Lung (tissue), 12 donors: ENCODE measurements around the gene AFAP1. TPM values are rescaled to one million over a fixed set of nuclear protein-coding genes. Genes with fewer than 3 reads are reported as not detected.

ENCODE experiments used
- ATAC-seq: fragments of 200-7000 bp; cut with Tn5 transposase; one replicate; pipeline ENCODE4 v1.9.1; 2020; ENCODE audit warnings: moderate number of reproducible peaks; ENCODE audit not compliant: insufficient read depth, low FRiP score
- DNase-seq, 3 donors: peaks; one replicate each; pipeline ENCODE4 v3.0.0-alpha.2; 2013 to 2017
- H3K27ac ChIP-seq, 2 donors: one replicate each; pipeline ENCODE4 v1.5.1; 2013; ENCODE audit warnings: mild to moderate bottlenecking in 2 of 2, moderate library complexity in 2 of 2, control low read depth in 1 of 2, inconsistent platforms in 1 of 2, low read depth in 1 of 2, low read length in 1 of 2
- H3K27me3 ChIP-seq, 3 donors: one replicate each; pipeline ENCODE4 v1.5.1; 2013; ENCODE audit warnings: low read length in 2 of 3; ENCODE audit not compliant: control insufficient read depth in 3 of 3, insufficient read depth in 3 of 3
- H3K36me3 ChIP-seq, 4 donors: one replicate each; pipeline ENCODE4 v1.5.1; 2013; ENCODE audit warnings: low read length in 4 of 4, mild to moderate bottlenecking in 1 of 4, moderate library complexity in 1 of 4; ENCODE audit not compliant: control insufficient read depth in 4 of 4, insufficient read depth in 4 of 4
- H3K4me1 ChIP-seq, 5 donors: one replicate each; pipeline ENCODE4 v1.5.1; 2013; ENCODE audit warnings: low read length in 5 of 5, mild to moderate bottlenecking in 2 of 5, moderate library complexity in 1 of 5; ENCODE audit not compliant: control insufficient read depth in 5 of 5, insufficient read depth in 5 of 5
- H3K4me3 ChIP-seq: one replicate; pipeline ENCODE4 v1.5.1; 2013; ENCODE audit warnings: mild to moderate bottlenecking, control low read depth, moderate library complexity
- H3K9ac ChIP-seq, 2 donors: one replicate each; pipeline ENCODE4 v1.5.1; 2013; ENCODE audit warnings: low read length in 2 of 2, control low read depth in 1 of 2; ENCODE audit not compliant: insufficient read depth in 1 of 2
- H3K9me3 ChIP-seq, 4 donors: one replicate each; pipeline ENCODE4 v1.5.1; 2013; ENCODE audit warnings: low read length in 3 of 4, mild to moderate bottlenecking in 1 of 4, moderate library complexity in 1 of 4; ENCODE audit not compliant: control insufficient read depth in 4 of 4, insufficient read depth in 3 of 4
- WGBS, 2 donors: extraction: QIAGEN DNeasy Blood & Tissue Kit; methylation state at CpG; one replicate each; pipeline ENCODE4 v1.1.7; 2013; 5-methylcytosine and 5-hydroxymethylcytosine counted together
- polyA plus RNA-seq, 2 donors: library from polyadenylated mRNA; stranded (reverse); fragments of 200-250 nt; gene quantifications; one replicate each; pipeline ENCODE4 v1.2.1, GENCODE V29; 2013
- total RNA-seq, 2 donors: library from RNA; depleted of rRNA in 1 of 2; stranded (reverse); fragments of >200 nt in 1 of 2; gene quantifications; one replicate each; pipeline ENCODE4 v1.2.1, GENCODE V29; 2014 to 2021
- TF ChIP-seq, protein P1 (sequence below): IDR thresholded peaks from 2 replicates; pipeline ENCODE4 v1.5.1; 2012; ENCODE audit warnings: mild to moderate bottlenecking; ENCODE audit errors: control extremely low read depth, extremely low read depth
- donor health status: control.
- donor health status: control.
- donor health status: Bipolar disorder and iron deficiency.
- donor health status: healthy.
- donor health status: DM: yes; HTN: yes; CAD: no.

AFAP1 gene
- total and polyA plus RNA-seq, 4 donors, result 5.3 to 34.1 (median 12.3) TPM

DNA sequence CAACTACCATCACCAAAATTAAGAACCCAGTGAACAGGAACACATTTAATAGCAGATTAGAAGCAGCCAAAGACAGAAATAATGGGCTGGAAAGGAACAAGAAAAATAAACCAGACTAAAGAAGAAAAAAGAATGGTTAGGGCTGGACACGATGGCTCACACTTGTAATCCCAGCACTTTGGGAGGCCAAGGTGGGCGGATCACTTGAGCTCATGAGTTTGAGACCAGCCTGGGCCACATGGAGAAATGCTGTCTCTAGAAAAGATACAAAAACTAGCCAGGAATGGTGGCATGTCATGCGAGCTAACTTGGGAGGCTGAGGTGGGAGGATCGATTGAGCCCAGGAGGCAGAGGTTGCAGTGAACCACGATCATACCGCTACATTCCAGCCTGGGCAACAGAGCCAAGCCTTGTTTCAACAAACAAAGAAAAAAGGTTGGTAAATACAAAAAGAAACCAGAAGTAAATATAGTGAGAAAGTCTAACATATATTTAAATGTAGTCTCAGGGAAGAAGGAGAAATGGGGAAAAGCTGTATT, 102.0 kb downstream of the AFAP1 start:
- no peak for DNase-seq
- Histone ChIP-seq H3K27me3 (no peaks in the 10 kb centered on the region), H3K4me3 (no peak overlapping the region), H3K9ac (no peak overlapping the region), H3K36me3 (peaks cover 0 to 18% (median 10%) of the 10 kb centered on the region in 4 donors), H3K27ac (no peak overlapping the region), H3K9me3 (no peaks in the 10 kb centered on the region), H3K4me1 (peaks cover 0 to 15% (median 2%) of the 10 kb centered on the region in 5 donors)
- no peak for ATAC-seq
- WGBS, 2 donors, result 93% methylated on average over 6 of the region's 6 CpGs
- TF ChIP-seq, protein P1, sequence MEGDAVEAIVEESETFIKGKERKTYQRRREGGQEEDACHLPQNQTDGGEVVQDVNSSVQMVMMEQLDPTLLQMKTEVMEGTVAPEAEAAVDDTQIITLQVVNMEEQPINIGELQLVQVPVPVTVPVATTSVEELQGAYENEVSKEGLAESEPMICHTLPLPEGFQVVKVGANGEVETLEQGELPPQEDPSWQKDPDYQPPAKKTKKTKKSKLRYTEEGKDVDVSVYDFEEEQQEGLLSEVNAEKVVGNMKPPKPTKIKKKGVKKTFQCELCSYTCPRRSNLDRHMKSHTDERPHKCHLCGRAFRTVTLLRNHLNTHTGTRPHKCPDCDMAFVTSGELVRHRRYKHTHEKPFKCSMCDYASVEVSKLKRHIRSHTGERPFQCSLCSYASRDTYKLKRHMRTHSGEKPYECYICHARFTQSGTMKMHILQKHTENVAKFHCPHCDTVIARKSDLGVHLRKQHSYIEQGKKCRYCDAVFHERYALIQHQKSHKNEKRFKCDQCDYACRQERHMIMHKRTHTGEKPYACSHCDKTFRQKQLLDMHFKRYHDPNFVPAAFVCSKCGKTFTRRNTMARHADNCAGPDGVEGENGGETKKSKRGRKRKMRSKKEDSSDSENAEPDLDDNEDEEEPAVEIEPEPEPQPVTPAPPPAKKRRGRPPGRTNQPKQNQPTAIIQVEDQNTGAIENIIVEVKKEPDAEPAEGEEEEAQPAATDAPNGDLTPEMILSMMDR, result no peak

DNA sequence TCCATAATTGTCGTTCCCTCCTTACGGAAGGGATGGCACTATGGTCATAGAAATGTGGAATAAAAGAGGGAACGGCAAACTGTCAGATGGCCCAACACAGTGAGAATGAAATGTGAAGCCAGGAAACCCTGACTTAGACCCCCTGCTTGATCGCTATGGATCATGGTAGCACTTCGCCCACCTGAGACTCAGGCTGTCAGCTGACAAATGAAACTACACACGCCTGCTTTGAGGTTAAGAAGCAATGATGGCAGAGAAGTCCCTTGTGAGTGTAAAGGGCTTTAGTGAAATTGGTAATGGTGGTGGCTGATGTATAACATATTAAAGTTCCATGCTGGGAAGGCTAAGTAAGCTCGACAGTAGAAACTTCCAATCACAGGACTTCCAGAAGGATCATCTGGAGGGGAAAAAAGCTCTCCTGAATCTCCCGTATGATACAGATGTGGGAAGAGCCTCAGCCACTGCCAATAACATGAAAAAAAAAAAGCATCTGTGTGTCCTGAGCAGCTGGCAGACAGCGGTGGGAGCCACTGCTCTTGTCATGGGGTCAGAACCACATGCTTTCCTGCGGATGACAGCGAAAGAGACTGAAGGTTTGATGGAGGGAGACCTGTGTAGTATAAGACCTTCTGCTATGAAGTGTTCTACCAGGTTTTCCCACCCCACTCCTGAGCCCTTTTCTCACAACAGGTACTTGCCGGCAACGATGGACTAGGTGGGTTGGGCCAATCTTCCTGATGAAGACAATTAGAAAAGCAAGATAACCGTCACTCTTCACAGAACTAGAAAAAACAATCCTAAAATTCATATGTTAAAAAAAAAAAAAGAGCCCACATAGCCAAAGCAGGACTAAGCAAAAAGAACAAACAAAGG, 107.6 kb downstream of the AFAP1 start:
- no peaks in the 10 kb centered on the region for H3K9me3 ChIP-seq
- no peaks in the 10 kb centered on the region for H3K27me3 ChIP-seq
- H3K27ac ChIP-seq, result no peak overlapping the region
- WGBS, 2 donors, result 82 to 84% methylated on average over 14 of the region's 14 CpGs
- ATAC-seq (no peak), DNase-seq (peak in 1 of 3 donors; percentile 26)
- H3K36me3 ChIP-seq, result peaks cover 0 to 10% (median 6%) of the 10 kb centered on the region in 4 donors
- H3K4me3 ChIP-seq, result no peak overlapping the region
- TF ChIP-seq, protein P1, result no peak
- peaks cover 1 to 29% (median 11%) of the 10 kb centered on the region in 5 donors for H3K4me1 ChIP-seq
- H3K9ac ChIP-seq, result peak overlapping the region in 1 of 2 donors; percentile 62

DNA sequence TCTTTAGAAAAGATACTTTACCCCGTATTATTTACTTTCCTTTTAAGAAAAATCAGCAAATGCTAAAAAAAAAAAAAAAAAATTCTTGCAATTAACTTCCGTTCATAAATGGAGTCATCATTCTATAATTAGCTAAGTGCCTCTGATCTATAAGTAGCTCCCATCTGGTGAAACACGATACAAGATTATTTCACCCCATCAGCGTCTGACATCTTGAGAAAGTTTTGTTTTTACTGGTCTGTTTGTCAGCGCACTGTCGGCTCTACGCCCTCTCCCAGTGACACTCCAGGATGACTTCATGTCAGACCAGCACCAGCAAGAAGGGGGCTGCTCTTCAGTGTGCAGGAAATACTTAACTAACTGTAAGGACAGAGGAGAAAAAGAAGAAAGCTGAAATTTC, 108.3 kb downstream of the AFAP1 start:
- TF ChIP-seq, protein P1, result no peak
- WGBS, 2 donors, result 70 to 78% methylated on average over 7 of the region's 7 CpGs
- H3K36me3 ChIP-seq, result peaks cover 0 to 14% (median 6%) of the 10 kb centered on the region in 4 donors
- no peak overlapping the region for H3K4me3 ChIP-seq
- DNase-seq (peak; percentile 71 to 84 (median 82)), ATAC-seq (no peak)
- peak overlapping the region in 1 of 2 donors; percentile 62 for H3K9ac ChIP-seq
- H3K27ac ChIP-seq, result peak overlapping the region in 1 of 2 donors; percentile 71
- peaks cover 1 to 29% (median 11%) of the 10 kb centered on the region in 5 donors for H3K4me1 ChIP-seq
- H3K9me3 ChIP-seq, result no peaks in the 10 kb centered on the region
- no peaks in the 10 kb centered on the region for H3K27me3 ChIP-seq
